Lower leg skin (tissue), 3 donors: ENCODE data around the gene DBP.

Source experiments
- POLR2A ChIP-seq, 2 donors: fragments of 450-650 bp; IDR thresholded peaks; one replicate each; pipeline ENCODE4 v1.6.1; 2016 to 2017; ENCODE audit warnings: antibody characterized with exemption in 2 of 2, mild to moderate bottlenecking in 1 of 2, moderate library complexity in 1 of 2
- TF ChIP-seq, protein P1 (sequence below), 3 donors: fragments of 450-650 bp; IDR thresholded peaks; one replicate each; pipeline ENCODE4 v1.5.1; 2016; ENCODE audit warnings: antibody characterized with exemption in 3 of 3, mild to moderate bottlenecking in 3 of 3, moderate library complexity in 2 of 3

DNA sequence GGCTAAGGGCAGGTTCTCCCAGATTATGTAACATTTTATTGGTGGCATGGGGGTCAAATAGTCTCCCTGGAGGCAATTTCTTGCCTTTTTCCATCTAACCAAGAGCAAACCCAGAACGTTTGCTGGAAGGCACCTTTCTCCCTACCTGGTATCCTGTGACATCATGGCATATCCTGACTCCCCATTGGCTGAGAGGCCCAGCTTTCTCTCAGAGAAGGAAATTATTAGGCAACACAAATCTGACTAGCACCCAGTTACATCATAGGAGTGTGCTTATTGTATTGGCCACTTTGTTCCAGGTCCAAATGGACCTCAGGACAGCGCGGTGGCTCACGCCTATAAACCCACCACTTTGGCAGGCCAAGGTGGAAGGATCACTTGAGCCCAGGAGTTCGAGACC lies 22.6 kb upstream of the DBP start:
- TF ChIP-seq, protein P1, sequence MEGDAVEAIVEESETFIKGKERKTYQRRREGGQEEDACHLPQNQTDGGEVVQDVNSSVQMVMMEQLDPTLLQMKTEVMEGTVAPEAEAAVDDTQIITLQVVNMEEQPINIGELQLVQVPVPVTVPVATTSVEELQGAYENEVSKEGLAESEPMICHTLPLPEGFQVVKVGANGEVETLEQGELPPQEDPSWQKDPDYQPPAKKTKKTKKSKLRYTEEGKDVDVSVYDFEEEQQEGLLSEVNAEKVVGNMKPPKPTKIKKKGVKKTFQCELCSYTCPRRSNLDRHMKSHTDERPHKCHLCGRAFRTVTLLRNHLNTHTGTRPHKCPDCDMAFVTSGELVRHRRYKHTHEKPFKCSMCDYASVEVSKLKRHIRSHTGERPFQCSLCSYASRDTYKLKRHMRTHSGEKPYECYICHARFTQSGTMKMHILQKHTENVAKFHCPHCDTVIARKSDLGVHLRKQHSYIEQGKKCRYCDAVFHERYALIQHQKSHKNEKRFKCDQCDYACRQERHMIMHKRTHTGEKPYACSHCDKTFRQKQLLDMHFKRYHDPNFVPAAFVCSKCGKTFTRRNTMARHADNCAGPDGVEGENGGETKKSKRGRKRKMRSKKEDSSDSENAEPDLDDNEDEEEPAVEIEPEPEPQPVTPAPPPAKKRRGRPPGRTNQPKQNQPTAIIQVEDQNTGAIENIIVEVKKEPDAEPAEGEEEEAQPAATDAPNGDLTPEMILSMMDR (IDR thresholded peaks at IDR 0.05) = no peak
- no peak for TF ChIP-seq POLR2A (IDR thresholded peaks at IDR 0.05)
